NB4 (cell line): ENCODE data around the gene NRTN.

Source experiments
- CTCF ChIP-seq: IDR thresholded peaks from one replicate; pipeline ENCODE4 v1.5.1; 2012; ENCODE audit warnings: low read depth, low read length
- MAX ChIP-seq: IDR thresholded peaks from 2 replicates; pipeline ENCODE4 v1.6.1; 2011; ENCODE audit warnings: low read depth, low read length
- POLR2A ChIP-seq: IDR thresholded peaks from 2 replicates; pipeline ENCODE4 v1.6.1; 2011; ENCODE audit warnings: mild to moderate bottlenecking; ENCODE audit not compliant: insufficient read length; ENCODE audit errors: extremely low read depth

- no peak for TF ChIP-seq CTCF
- TF ChIP-seq POLR2A = no peak
- TF ChIP-seq MAX = no peak
Observed at GRCh38 chr19:5820785-5821184, 15.9 kb downstream of the NRTN start.
